ENCODE data around the gene MAFF.
A peak's percentile ranks its signal among the peaks of the same experiment; 100 is the strongest.

The MAFF gene

DNA sequence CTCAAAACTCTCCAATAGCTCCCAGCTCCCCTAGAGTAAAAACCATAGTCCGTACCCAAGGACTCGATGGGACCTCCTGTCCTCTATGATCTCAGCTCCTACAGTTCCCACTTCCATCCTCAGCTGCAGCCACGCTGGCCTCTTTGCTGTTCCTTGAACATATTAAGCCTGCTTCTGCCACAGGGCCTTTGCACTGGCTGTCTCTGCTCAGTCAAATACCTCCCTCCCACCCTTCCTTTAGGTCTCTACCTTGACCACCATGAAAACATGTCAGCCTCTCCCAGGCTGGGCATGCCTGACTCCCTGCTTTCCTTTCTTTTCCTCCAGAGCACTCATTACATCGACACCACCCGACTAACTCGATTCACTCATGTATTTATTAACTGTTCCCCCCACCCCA lies 46.5 kb downstream of the MAFF start:
- H3K4me2 ChIP-seq (ENCODE audit: low read length, poor library complexity, severe bottlenecking): no peak overlapping the region
- H3K27me3 ChIP-seq (ENCODE audit: control insufficient read depth in 1 of 2, insufficient read depth in 1 of 2, low read length in 2 of 2): no peaks in the 10 kb centered on the region
- H3K18ac ChIP-seq (ENCODE audit: low read depth in 1 of 2, low read length in 2 of 2): no peak overlapping the region
- no peak overlapping the region for H3K4ac ChIP-seq (ENCODE audit: low read depth in 1 of 2, low read length in 2 of 2)
- WGBS: 97% methylated on average over 6 of the region's 6 CpGs
- H3K23ac ChIP-seq (ENCODE audit: low read length in 2 of 2): no peak overlapping the region
- no peaks in the 10 kb centered on the region for H3K9me3 ChIP-seq (ENCODE audit: control insufficient read depth, low read length)
- peaks cover 12% of the 10 kb centered on the region for H3K4me1 ChIP-seq (ENCODE audit: control insufficient read depth, insufficient read depth, low read depth, low read length)
- H2BK120ac ChIP-seq (ENCODE audit: low read depth, low read length): no peak overlapping the region
- H2AFZ ChIP-seq (ENCODE audit: low read depth, low read length): no peak overlapping the region
- no peak overlapping the region for H2BK5ac ChIP-seq (ENCODE audit: low read depth, low read length, poor library complexity, severe bottlenecking)
- H3K14ac ChIP-seq (ENCODE audit: low read length in 2 of 2): no peak overlapping the region
- no peak overlapping the region for H4K91ac ChIP-seq (ENCODE audit: low read length)
- no peak overlapping the region for H2BK15ac ChIP-seq (ENCODE audit: low read depth, poor library complexity, severe bottlenecking)
- H3K79me1 ChIP-seq (replicated peaks; ENCODE audit: low read length, poor library complexity, severe bottlenecking): peaks cover 49% of the 10 kb centered on the region
- no peak overlapping the region for H3K9ac ChIP-seq (ENCODE audit: low read length)
- H2AK5ac ChIP-seq (ENCODE audit: low read length, severe bottlenecking): no peak overlapping the region
- H2BK12ac ChIP-seq (ENCODE audit: low read length in 2 of 2): no peak overlapping the region
- peaks cover 45 to 55% of the 10 kb centered on the region in 2 experiments for H3K36me3 ChIP-seq (ENCODE audit: control insufficient read depth in 1 of 2, insufficient read depth in 2 of 2, low read depth in 1 of 2, low read length in 2 of 2)
- peak overlapping the region; percentile 27 for H4K8ac ChIP-seq (ENCODE audit: low read length)
- H3K4me3 ChIP-seq (ENCODE audit: insufficient read depth in 1 of 2, low read depth in 1 of 2, low read length in 2 of 2): no peak overlapping the region
- no peak overlapping the region for H3K27ac ChIP-seq (ENCODE audit: low read length, poor library complexity, severe bottlenecking)
- DNase-seq: no peak

DNA sequence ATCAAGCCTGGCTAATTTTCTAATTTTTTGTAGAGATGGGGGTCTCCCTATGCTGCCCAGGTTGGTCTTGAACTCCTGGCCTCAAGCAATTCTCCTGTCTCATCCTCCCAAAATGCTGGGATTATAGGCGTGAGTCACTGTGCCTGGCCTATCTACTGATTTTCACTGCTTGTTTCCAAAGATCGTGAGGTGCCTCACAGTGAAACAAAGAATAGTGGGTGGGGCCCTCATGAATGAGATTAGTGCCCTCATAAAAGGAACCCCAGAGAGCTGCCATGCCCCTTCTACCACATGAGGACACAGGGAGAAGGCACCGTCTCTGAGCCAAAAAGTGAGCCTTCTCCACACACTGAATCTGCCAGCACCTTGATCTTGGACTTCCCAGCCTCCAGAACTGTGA lies 47.5 kb downstream of the MAFF start:
- no peak overlapping the region for H2AFZ ChIP-seq (ENCODE audit: low read depth, low read length)
- H3K79me1 ChIP-seq (replicated peaks; ENCODE audit: low read length, poor library complexity, severe bottlenecking): peaks cover 45% of the 10 kb centered on the region
- no peak overlapping the region for H2BK5ac ChIP-seq (ENCODE audit: low read depth, low read length, poor library complexity, severe bottlenecking)
- DNase-seq: no peak
- no peaks in the 10 kb centered on the region for H3K27me3 ChIP-seq (ENCODE audit: control insufficient read depth in 1 of 2, insufficient read depth in 1 of 2, low read length in 2 of 2)
- no peak overlapping the region for H3K27ac ChIP-seq (ENCODE audit: low read length, poor library complexity, severe bottlenecking)
- H3K36me3 ChIP-seq (ENCODE audit: control insufficient read depth in 1 of 2, insufficient read depth in 2 of 2, low read depth in 1 of 2, low read length in 2 of 2): peaks cover 36 to 46% of the 10 kb centered on the region in 2 experiments
- no peak overlapping the region for H2BK120ac ChIP-seq (ENCODE audit: low read depth, low read length)
- no peak overlapping the region for H3K9ac ChIP-seq (ENCODE audit: low read length)
- H2BK15ac ChIP-seq (ENCODE audit: low read depth, poor library complexity, severe bottlenecking): no peak overlapping the region
- no peak overlapping the region for H3K23ac ChIP-seq (ENCODE audit: low read length in 2 of 2)
- H2AK5ac ChIP-seq (ENCODE audit: low read length, severe bottlenecking): no peak overlapping the region
- H3K4ac ChIP-seq (ENCODE audit: low read depth in 1 of 2, low read length in 2 of 2): no peak overlapping the region
- no peak overlapping the region for H3K14ac ChIP-seq (ENCODE audit: low read length in 2 of 2)
- H3K18ac ChIP-seq (ENCODE audit: low read depth in 1 of 2, low read length in 2 of 2): no peak overlapping the region
- no peak overlapping the region for H4K8ac ChIP-seq (ENCODE audit: low read length)
- H3K4me3 ChIP-seq (ENCODE audit: insufficient read depth in 1 of 2, low read depth in 1 of 2, low read length in 2 of 2): no peak overlapping the region
- no peak overlapping the region for H4K91ac ChIP-seq (ENCODE audit: low read length)
- H3K4me2 ChIP-seq (ENCODE audit: low read length, poor library complexity, severe bottlenecking): no peak overlapping the region
- no peak overlapping the region for H2BK12ac ChIP-seq (ENCODE audit: low read length in 2 of 2)
- peaks cover 9% of the 10 kb centered on the region for H3K4me1 ChIP-seq (ENCODE audit: control insufficient read depth, insufficient read depth, low read depth, low read length)
- H3K9me3 ChIP-seq (ENCODE audit: control insufficient read depth, low read length): no peaks in the 10 kb centered on the region
- 98% methylated on average over 3 of the region's 3 CpGs for WGBS

GRCh38 chr22:38249803-38250642 lies 48.2 kb downstream of the MAFF start:
- 94% methylated on average over 21 of the region's 25 CpGs for WGBS
- Histone ChIP-seq H2BK120ac (ENCODE audit: low read depth, low read length) (no peak overlapping the region), H3K4me2 (ENCODE audit: low read length, poor library complexity, severe bottlenecking) (no peak overlapping the region), H3K36me3 (ENCODE audit: control insufficient read depth in 1 of 2, insufficient read depth in 2 of 2, low read depth in 1 of 2, low read length in 2 of 2) (peaks cover 30 to 39% of the 10 kb centered on the region in 2 experiments), H3K9ac (ENCODE audit: low read length) (no peak overlapping the region), H3K4ac (ENCODE audit: low read depth in 1 of 2, low read length in 2 of 2) (no peak overlapping the region), H3K4me3 (ENCODE audit: insufficient read depth in 1 of 2, low read depth in 1 of 2, low read length in 2 of 2) (no peak overlapping the region), H3K14ac (ENCODE audit: low read length in 2 of 2) (no peak overlapping the region), H2BK5ac (ENCODE audit: low read depth, low read length, poor library complexity, severe bottlenecking) (no peak overlapping the region), H3K27me3 (ENCODE audit: control insufficient read depth in 1 of 2, insufficient read depth in 1 of 2, low read length in 2 of 2) (no peaks in the 10 kb centered on the region), H2BK15ac (ENCODE audit: low read depth, poor library complexity, severe bottlenecking) (no peak overlapping the region), H3K79me1 (replicated peaks; ENCODE audit: low read length, poor library complexity, severe bottlenecking) (peaks cover 40% of the 10 kb centered on the region), H2AK5ac (ENCODE audit: low read length, severe bottlenecking) (no peak overlapping the region), H3K18ac (ENCODE audit: low read depth in 1 of 2, low read length in 2 of 2) (no peak overlapping the region), H4K91ac (ENCODE audit: low read length) (no peak overlapping the region), H4K8ac (ENCODE audit: low read length) (no peak overlapping the region), H3K4me1 (ENCODE audit: control insufficient read depth, insufficient read depth, low read depth, low read length) (peaks cover 6% of the 10 kb centered on the region), H2AFZ (ENCODE audit: low read depth, low read length) (no peak overlapping the region), H3K9me3 (ENCODE audit: control insufficient read depth, low read length) (no peaks in the 10 kb centered on the region), H2BK12ac (ENCODE audit: low read length in 2 of 2) (no peak overlapping the region), H3K23ac (ENCODE audit: low read length in 2 of 2) (no peak overlapping the region), H3K27ac (ENCODE audit: low read length, poor library complexity, severe bottlenecking) (no peak overlapping the region)
- DNase-seq: no peak

GRCh38 chr22:38250643-38251340 lies 49.0 kb downstream of the MAFF start:
- no peak overlapping the region for H2AK5ac ChIP-seq (ENCODE audit: low read length, severe bottlenecking)
- H3K14ac ChIP-seq (ENCODE audit: low read length in 2 of 2): no peak overlapping the region
- no peaks in the 10 kb centered on the region for H3K9me3 ChIP-seq (ENCODE audit: control insufficient read depth, low read length)
- H3K36me3 ChIP-seq (ENCODE audit: control insufficient read depth in 1 of 2, insufficient read depth in 2 of 2, low read depth in 1 of 2, low read length in 2 of 2): peaks cover 27 to 33% of the 10 kb centered on the region in 2 experiments
- no peak overlapping the region for H3K18ac ChIP-seq (ENCODE audit: low read depth in 1 of 2, low read length in 2 of 2)
- H2BK120ac ChIP-seq (ENCODE audit: low read depth, low read length): no peak overlapping the region
- H4K8ac ChIP-seq (ENCODE audit: low read length): no peak overlapping the region
- H3K79me1 ChIP-seq (replicated peaks; ENCODE audit: low read length, poor library complexity, severe bottlenecking): peaks cover 40% of the 10 kb centered on the region
- no peak overlapping the region for H3K9ac ChIP-seq (ENCODE audit: low read length)
- H4K91ac ChIP-seq (ENCODE audit: low read length): peak overlapping the region; percentile 11
- H3K4ac ChIP-seq (ENCODE audit: low read depth in 1 of 2, low read length in 2 of 2): no peak overlapping the region
- no peak overlapping the region for H3K4me2 ChIP-seq (ENCODE audit: low read length, poor library complexity, severe bottlenecking)
- no peak overlapping the region for H3K27ac ChIP-seq (ENCODE audit: low read length, poor library complexity, severe bottlenecking)
- H3K23ac ChIP-seq (ENCODE audit: low read length in 2 of 2): no peak overlapping the region
- 92% methylated on average over 13 of the region's 13 CpGs for WGBS
- H2BK5ac ChIP-seq (ENCODE audit: low read depth, low read length, poor library complexity, severe bottlenecking): no peak overlapping the region
- no peak for DNase-seq
- H2AFZ ChIP-seq (ENCODE audit: low read depth, low read length): no peak overlapping the region
- no peaks in the 10 kb centered on the region for H3K27me3 ChIP-seq (ENCODE audit: control insufficient read depth in 1 of 2, insufficient read depth in 1 of 2, low read length in 2 of 2)
- peaks cover 6% of the 10 kb centered on the region for H3K4me1 ChIP-seq (ENCODE audit: control insufficient read depth, insufficient read depth, low read depth, low read length)
- no peak overlapping the region for H3K4me3 ChIP-seq (ENCODE audit: insufficient read depth in 1 of 2, low read depth in 1 of 2, low read length in 2 of 2)
- no peak overlapping the region for H2BK12ac ChIP-seq (ENCODE audit: low read length in 2 of 2)
- H2BK15ac ChIP-seq (ENCODE audit: low read depth, poor library complexity, severe bottlenecking): no peak overlapping the region

All from mesenchymal stem cell (in vitro differentiated cells and primary cell).